SKM-1 (cell line): ENCODE measurements around the gene THADA.
"Not testable (repeated sequence)": the region's sequence is repeated elsewhere in the genome, so short reads cannot be mapped to it uniquely, and the experiment has no call there.

ENCODE experiments used
- DNase-seq: peaks from one replicate; lab custom pipeline; 2025; ENCODE audit not compliant: unreplicated experiment; lab: John Stamatoyannopoulos, UW

The THADA gene, protein sequence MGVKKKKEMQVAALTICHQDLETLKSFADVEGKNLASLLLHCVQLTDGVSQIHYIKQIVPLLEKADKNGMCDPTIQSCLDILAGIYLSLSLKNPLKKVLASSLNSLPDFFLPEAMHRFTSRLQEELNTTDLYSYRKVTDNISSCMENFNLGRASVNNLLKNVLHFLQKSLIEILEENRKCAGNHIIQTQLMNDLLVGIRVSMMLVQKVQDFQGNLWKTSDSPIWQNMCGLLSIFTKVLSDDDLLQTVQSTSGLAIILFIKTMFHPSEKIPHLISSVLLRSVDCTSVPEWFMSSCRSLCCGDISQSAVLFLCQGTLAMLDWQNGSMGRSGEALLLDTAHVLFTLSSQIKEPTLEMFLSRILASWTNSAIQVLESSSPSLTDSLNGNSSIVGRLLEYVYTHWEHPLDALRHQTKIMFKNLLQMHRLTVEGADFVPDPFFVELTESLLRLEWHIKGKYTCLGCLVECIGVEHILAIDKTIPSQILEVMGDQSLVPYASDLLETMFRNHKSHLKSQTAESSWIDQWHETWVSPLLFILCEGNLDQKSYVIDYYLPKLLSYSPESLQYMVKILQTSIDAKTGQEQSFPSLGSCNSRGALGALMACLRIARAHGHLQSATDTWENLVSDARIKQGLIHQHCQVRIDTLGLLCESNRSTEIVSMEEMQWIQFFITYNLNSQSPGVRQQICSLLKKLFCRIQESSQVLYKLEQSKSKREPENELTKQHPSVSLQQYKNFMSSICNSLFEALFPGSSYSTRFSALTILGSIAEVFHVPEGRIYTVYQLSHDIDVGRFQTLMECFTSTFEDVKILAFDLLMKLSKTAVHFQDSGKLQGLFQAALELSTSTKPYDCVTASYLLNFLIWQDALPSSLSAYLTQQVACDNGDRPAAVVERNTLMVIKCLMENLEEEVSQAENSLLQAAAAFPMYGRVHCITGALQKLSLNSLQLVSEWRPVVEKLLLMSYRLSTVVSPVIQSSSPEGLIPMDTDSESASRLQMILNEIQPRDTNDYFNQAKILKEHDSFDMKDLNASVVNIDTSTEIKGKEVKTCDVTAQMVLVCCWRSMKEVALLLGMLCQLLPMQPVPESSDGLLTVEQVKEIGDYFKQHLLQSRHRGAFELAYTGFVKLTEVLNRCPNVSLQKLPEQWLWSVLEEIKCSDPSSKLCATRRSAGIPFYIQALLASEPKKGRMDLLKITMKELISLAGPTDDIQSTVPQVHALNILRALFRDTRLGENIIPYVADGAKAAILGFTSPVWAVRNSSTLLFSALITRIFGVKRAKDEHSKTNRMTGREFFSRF (N-terminal part only)

DNA sequence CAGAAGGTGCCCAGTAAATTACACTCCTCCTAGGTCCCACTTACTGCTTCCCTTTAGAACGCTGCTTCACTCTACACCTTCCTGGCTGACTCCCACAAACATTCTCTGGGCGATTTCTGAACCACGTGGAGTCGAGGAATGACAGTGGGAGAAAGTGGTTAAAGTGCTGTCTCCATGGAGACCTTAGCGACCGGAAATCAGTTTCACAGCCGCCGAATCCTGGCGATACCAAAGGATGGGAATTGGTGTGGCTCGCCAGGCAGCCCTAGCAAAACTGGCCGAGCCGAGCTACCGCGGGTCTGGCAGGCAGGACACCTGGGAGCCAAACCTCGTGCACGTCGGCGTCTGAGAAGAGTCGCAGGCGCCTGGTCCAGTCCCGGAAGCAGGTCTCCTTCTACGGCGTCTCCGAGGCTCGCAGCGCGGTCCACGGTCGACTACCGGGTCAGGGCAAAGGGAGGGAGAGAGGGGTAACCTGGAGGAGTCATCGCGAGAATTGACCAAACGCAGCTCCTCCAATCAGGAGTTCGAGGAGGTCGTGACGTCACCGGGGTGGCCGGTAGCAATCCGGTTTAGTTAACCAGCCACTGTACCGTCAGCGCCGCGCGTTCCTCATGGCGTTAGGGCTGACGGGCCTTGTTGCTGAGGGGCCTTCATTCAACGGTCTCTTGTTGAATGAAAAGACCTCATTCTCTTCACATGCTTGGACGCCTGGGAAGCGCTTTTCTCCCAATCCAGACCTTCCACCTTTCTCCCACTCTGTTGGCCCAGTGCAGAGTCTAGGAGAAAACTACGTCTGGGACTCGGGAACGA, at the start of gene THADA:
Gene THADA, minus strand, starts transcription at position 436 of the 810 bp plus-strand sequence. CDS start 3,646 bp downstream, outside the sequence.
- DNase-seq, result peak; percentile 97

DNA sequence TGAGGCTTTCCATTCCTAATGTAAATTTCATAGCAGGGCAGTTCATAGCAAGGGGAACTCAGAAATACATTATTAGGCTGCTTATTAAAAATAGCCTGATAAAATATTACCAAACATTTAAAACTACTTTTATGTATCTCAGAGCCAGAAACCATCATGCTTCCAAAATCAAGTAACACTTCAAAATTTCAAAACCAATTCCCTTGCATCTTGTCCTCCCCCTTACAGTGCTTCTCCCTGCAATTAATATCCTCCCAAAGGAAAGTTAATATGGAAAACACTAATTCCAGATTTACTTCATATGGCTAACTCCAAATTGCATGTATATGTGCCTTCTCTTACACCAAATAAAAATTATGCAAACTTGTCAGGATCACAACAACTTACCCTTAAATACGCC, 47.8 kb upstream of the THADA start:
- no peak for DNase-seq

DNA sequence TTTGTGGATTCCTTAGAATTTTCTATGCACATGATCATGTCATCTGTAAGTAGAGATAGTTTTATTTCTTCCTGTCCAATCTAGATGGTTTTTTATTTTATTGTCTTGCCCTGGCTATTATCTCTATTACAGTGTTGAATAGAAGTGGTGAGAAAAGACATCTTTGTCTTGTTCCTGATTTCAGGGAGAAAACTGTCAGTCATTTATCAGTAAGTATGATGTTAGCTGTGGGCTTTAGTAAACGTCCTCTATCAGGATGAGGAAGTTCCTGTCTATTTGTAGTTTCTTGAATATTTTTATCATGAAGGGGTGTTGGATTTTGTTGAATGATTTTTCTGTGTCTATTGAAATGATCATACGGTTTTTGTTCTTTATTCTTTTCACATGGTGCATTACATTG, 46.5 kb upstream of the THADA start:
- DNase-seq, result no peak

DNA sequence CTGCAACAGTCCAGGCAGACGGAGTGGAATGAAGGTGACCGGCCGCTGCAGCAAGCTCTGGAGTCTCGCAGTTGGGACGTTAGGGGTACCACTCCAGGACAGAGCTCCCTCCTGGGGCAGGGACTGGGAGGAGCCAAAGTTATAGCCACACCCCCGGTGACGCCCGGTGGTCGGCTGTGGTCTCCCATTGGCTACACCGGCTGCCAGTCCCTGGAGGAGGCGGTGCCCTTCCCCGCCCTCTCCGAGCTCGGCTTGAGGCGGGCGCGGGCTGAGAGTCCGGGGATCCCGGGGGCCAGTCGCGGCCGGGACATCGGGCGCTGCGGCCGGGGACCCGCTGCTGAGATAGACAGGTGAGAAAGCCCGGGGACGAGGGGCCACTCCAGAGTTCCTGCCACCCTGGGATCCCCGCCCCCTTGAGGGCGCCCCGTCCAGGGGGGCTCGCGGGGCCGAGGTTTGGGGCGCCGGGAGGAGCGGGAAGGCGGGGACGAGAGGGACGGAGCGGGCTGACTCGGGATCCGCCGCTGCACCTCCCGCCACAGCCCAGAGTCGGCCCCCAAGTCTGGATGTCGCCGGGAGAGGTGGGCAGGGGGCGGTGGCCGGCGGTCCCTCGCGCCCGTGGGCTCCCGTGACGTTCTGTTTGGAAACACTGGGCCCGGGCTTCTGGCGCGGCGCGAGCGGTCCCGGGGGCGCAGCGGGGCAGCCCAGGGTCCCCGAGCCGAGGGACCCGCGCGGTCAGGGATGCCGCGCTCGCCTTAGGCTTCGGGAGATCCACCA, 41.4 kb upstream of the THADA start, which contains the start of gene PLEKHH2:
Gene PLEKHH2, plus strand, starts transcription at position 231 of the 774 bp plus-strand sequence. CDS start 7,414 bp downstream, outside the sequence.
- peak; percentile 82 for DNase-seq

DNA sequence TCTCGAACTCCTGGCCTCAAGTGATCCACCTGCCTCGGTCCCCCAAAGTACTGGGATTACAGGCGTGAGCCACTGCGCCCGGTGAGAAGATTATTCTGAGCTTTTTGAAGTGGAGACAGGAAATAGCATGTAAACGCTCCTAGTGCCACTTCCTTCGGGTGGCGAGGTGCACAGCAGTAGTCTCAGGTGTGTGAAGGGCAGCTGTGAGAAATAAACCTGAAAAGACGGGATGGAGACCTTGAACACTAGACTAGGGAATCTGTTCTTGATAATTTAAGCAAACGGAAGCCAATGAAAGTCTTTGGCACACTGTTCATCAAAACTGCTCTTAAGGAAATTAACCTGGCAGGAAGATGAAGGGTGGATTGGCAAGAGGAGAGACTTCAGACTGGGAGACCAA, 40.8 kb upstream of the THADA start:
- DNase-seq, result no peak

DNA sequence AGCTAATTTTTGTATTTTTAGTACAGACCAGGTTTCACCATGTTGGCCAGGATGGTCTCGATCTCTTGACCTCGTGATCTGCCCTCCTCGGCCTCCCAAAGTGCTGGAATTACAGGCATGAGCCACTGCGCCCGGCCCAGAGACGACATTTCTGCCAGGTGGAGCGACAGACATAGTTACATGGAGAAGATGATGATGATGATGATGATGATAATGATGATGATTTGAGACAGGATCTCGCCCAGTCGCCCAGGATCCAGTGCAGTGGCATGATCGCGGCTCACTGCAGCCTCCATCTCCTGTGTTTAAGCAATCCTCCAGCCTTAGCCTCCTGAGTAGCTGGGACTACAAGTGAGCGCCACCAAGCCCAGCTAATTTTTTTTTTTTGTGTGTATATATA, 40.3 kb upstream of the THADA start:
- DNase-seq, result not testable (repeated sequence)

DNA sequence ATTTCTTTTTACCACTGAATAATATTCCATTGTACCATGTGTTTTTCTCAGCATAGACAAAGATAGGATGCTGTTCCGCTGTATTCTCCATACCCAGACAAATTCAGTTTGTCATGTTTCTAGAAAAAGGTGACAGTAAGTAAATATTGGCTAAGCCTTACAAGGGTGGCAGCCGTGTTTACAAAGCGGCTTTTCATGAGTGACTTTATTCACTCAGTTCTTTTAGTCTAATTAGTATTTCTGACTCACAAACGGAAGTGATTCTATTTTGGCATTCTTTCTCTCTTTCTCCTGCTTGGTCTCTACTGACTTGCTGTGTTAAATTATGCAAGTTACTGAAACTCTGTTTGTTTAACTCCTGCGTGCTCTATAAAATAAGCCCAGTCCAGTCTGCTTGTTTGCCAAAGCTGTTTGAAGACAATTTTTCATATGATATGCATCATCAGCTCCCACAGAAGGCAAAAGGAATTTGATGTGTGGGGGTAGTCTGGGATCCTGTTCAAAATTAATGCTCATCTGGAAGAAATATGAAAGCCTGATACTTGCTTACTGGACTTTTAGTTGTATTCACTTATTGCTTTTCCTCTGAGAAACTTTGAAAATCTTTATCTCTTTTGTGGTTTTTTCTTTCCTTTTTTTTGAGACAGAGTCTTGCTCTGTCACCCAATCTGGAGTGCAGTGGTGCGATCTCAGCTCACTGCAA, 38.9 kb upstream of the THADA start:
- no peak for DNase-seq

DNA sequence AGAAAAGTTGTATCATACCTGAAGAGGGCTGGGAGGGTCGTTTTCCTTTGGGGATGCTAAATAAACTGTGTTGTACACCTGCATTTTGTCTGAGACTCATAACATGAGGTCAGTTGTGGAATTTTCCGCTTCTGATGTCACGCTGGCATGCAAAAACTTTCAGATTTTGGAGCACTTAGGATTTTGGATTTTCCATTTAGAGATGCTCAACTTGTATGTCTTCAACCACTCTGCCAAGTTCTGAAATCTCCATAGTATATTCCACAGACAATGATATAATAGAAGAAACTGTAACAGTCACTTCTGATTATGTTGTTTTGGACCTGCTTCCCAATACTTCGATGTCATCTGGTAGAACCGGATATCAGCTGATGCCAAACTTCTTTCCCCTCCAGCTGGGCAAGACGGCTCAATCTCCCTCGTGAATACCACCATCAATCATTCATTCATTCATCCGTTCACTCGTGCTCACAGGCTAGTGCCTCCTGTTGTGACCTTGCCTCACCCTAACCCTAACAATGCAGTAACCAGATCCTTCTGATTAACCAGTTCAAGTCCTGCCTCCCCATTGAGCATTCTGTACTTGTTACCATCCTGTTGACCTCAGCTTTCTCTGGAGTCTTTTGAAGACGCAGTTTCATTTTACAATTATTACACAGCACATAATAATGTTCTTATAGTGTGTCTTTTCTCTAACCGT, 35.9 kb upstream of the THADA start:
- no peak for DNase-seq

DNA sequence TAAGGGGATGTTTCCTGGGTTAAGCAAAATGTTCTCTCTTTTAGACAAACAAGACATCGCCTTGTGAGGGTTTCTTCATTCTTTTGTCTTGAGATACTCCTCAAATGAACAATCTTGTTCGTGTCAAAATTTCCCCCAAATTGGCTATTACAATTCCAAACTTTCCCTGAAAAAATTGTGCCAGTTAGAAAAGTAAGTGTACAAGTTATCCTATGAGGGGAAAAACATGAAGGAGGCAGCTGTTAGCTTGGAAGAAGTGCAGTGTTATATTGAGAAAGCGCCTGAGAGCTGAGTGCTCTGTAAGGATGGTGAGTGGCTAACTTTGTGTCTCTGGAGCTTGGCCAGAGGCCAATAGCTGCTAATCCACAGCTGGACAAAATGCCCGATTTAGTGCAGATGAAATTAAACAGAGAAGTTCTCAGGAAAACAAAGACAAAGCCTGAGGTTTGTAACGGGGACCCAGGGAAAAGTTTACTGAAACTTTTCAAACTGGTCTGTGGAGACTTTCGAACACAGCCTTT, 27.2 kb upstream of the THADA start:
- DNase-seq, result no peak

DNA sequence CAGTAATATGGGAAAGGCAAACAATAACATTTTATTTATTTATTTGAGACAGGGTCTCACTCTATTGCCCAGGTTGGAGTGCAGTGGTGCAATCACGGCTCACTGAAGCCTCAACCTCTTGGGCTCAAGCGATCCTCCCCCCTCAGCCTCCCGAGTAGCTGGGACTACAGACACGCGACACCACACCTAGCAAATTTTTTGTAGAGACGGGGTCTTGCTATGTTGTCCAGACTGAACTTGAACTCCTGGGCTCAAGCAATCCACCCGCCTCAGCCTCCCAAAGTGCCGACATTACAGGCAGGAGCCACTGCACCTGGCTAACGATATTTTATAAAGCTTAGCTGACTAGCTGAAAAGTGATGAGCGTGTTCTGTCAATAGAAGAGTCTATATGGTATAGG, 23.7 kb upstream of the THADA start:
- DNase-seq, result no peak

DNA sequence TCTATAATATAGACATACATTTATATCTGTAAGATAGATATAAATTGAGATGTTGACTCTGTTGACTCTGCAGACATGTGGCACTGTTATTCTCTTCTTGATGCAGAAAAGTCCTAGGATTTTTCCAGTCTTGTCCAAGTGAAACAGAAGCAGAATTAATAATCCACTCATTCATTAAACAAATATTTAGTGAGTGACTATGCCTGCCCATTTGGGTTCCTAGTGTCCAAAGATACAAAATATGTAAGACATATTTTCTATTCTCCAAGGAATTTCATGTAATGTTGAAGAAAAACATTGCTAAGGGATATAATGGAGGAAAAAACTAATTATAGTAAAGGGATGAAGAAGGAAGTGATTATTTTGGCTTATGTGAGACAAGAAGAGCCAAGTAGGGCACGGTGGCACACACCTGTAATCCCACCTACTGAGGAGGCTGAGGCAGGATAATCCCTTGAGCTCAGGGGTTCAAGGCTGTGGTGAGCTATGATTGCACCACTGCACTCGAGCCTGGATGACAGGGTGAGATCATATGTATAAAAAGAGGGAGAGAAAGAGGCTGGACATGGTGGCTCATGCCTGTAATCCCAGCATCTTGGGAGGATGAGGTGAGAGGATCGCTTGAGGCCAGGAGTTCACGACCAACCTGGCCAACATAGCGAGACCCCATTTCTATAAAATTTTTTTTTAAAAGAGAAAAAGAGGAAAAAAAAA, 21.3 kb upstream of the THADA start:
- DNase-seq, result no peak

DNA sequence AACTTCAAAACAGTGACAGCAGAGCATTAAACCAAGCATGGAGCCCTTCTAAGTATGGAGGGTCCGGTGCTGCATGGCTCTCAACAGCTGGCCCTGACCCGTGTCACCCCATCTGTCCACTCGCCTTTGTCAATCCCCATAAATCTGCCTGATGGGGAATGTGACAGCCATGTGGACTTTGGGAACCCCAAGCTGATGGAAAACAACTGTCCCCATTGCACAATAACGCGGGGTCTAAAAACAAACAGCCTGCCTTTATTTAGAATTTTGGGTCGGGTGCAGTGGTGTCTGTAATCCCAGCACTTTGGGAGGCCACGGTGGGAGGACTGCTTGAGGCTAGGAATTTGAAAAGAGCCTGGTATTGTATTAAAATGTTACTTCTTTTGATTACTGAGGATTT, 17.1 kb upstream of the THADA start:
- no peak for DNase-seq

DNA sequence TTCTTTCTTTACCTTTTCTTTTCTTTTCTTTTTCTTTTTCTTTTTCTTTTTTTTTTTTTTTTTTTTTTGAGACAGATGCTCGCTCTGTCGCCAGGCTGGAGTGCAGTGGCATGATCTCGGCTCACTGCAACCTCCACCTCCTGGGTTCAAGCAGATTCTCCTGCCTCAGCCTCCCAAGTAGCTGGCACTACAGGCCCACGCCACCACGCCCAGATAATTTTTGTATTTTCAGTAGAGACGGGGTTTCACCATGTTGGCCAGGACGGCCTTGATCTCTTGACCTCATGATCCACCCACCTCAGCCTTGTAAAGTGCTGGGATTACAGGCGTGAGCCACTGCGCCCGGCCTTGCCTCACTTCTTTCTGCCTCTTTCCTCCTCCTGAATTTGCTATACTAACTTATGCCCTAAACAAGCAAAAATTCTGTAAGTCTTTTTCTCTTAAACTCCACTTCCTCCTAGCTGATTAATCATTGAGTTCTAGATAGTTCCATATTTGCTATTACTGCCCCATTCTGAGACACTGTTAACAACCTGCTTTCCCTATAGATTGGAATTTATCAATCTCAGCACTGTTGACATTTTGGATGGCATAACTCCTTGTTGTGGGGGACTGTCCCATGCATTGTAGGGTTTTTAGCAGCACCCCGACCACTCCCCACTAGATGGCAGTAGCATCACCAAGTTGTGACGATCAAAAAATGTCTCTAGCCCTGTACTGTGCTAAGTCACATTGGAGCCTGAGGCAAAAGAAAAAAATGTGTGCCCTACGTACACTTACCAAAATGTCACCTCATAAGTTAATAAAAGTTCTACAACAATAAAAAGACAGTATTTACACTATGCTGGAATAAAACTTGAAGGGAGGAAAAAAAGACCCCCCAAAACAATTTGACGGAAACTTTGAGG, 16.4 kb upstream of the THADA start:
- DNase-seq, result peak; percentile 59

DNA sequence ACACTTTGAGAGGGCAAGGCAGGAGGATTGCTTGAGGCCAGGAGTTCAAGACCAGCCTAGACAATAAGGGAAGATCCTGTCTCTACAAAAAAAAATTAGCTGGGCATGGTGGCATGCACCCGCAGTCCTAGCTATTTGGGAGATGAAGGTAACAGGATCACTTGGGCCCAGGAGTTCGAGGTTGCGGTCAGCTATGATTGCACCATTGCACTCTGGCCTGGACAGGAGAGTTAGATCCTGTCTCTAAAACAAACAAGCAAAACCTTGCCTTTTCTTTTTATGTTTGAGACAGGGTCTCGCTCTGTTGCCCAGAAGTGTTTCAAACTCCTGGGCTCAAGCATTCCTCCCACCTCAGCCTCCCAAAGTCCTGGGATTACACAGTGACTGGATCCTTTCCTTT, 14.5 kb upstream of the THADA start:
- DNase-seq, result no peak

DNA sequence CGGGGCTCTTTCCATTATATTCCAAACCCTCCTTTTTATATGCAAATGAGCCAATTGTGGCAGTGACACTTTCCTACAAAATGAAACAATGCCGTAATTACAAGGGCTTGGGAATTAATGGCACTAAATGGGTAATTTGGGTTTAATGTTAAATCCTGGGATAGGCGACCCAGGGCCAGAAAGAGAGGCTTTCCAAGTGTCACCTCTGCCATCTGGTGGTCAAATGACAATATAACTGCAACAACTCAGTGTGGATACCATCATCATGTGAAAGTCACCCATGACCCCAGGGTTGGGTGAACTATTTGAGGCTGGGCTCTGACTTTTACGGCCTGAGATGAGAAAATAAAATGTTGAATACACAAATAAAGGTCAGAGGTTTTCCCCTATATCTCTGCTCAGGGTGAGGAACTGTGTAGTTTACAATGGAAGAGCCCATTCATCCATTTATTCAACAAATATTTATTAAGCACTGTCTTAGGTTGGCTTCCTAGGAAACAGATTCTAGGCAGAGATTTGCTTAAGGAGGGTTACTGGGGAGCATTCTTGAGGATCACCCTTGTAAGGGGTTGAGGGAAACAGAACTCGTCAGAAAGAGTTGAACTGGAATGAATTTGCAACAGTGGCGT, 13.6 kb upstream of the THADA start:
- DNase-seq, result peak; percentile 15

DNA sequence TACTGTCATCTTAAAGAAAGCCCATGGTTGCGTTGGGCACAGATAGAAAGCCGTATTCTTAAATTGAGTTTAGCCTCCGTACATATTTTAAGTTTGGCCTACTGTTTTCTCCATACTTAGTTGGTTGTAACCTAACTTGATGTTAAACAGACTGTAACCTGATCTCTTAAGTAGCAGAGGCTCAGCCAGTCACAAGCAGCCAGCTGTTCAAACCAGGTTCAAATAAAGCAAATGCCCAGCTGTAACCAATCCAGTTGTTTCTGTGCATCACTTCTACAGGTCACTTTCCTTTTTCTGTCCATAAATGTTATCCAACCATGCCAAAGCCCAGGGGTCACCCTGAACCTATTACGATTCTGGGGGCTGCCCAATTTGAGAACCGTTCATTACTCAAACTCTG, 10.0 kb upstream of the THADA start:
- no peak for DNase-seq
